DND-41 (cell line): ENCODE measurements around the gene PRR23C.

Experiments
- ATAC-seq: fragments of 200-7000 bp; cut with Tn5 transposase; 3 replicates; pipeline ENCODE4 v1.9.1; 2021; ENCODE audit warnings: low read depth; ENCODE audit not compliant: insufficient read depth
- DNase-seq: peaks from one replicate; pipeline ENCODE4 v3.0.0-alpha.2; 2020
- H2AFZ ChIP-seq: 2 replicates; pipeline ENCODE4 v1.6.0; 2012; ENCODE audit warnings: low read depth, low read length
- H3K27ac ChIP-seq: 2 replicates; pipeline ENCODE4 v1.5.1; 2012; ENCODE audit warnings: low read length, inconsistent platforms
- H3K27me3 ChIP-seq: fragments of 200-600 bp; sonication (generic); 2 replicates; pipeline ENCODE4 v1.6.0; 2012; ENCODE audit warnings: low read length, mild to moderate bottlenecking, inconsistent platforms; ENCODE audit not compliant: insufficient read depth, poor library complexity
- H3K36me3 ChIP-seq: 2 replicates; pipeline ENCODE4 v1.5.1; 2012; ENCODE audit warnings: low read length, inconsistent platforms; ENCODE audit not compliant: insufficient read depth
- H3K4me1 ChIP-seq: 2 replicates; pipeline ENCODE4 v1.5.1; 2012; ENCODE audit warnings: mild to moderate bottlenecking, low read length; ENCODE audit not compliant: insufficient read depth
- H3K4me2 ChIP-seq: 2 replicates; pipeline ENCODE4 v1.6.0; 2012; ENCODE audit warnings: mild to moderate bottlenecking, moderate library complexity, low read length, inconsistent platforms; ENCODE audit not compliant: insufficient read depth
- H3K4me3 ChIP-seq, 2 experiments: fragments of 200-600 bp in 1 of 2; shearing (Covaris generic) in 1 of 2; 2 replicates each; pipeline ENCODE4 v1.5.1; 2012 to 2016; ENCODE audit warnings: inconsistent platforms in 2 of 2, low read length in 2 of 2, mild to moderate bottlenecking in 2 of 2, low read depth in 1 of 2, moderate library complexity in 1 of 2
- H3K79me2 ChIP-seq: 2 replicates; pipeline ENCODE4 v1.6.0; 2012; ENCODE audit warnings: low read length, inconsistent platforms; ENCODE audit not compliant: insufficient read depth
- H3K9ac ChIP-seq: 2 replicates; pipeline ENCODE4 v1.6.0; 2012; ENCODE audit warnings: low read depth, mild to moderate bottlenecking, inconsistent platforms, low read length, moderate library complexity
- H3K9me3 ChIP-seq: 2 replicates; pipeline ENCODE4 v1.5.1; 2012; ENCODE audit warnings: low read length, moderate library complexity, mild to moderate bottlenecking, inconsistent platforms; ENCODE audit not compliant: insufficient read depth, severe bottlenecking
- H4K20me1 ChIP-seq: 2 replicates; pipeline ENCODE4 v1.6.0; 2012; ENCODE audit warnings: low read length; ENCODE audit not compliant: insufficient read depth
- EZH2 ChIP-seq: IDR thresholded peaks from 3 replicates; pipeline ENCODE4 v1.6.1; 2012; ENCODE audit warnings: borderline replicate concordance, low read depth, mild to moderate bottlenecking, moderate library complexity, low read length, inconsistent platforms; ENCODE audit not compliant: severe bottlenecking
- TF ChIP-seq, protein P1 (sequence below): IDR thresholded peaks from 2 replicates; pipeline ENCODE4 v1.5.1; 2012; ENCODE audit warnings: borderline replicate concordance, low read length, moderate library complexity, mild to moderate bottlenecking; ENCODE audit not compliant: poor library complexity, severe bottlenecking; ENCODE audit errors: extremely low read depth

PRR23C gene

DNA sequence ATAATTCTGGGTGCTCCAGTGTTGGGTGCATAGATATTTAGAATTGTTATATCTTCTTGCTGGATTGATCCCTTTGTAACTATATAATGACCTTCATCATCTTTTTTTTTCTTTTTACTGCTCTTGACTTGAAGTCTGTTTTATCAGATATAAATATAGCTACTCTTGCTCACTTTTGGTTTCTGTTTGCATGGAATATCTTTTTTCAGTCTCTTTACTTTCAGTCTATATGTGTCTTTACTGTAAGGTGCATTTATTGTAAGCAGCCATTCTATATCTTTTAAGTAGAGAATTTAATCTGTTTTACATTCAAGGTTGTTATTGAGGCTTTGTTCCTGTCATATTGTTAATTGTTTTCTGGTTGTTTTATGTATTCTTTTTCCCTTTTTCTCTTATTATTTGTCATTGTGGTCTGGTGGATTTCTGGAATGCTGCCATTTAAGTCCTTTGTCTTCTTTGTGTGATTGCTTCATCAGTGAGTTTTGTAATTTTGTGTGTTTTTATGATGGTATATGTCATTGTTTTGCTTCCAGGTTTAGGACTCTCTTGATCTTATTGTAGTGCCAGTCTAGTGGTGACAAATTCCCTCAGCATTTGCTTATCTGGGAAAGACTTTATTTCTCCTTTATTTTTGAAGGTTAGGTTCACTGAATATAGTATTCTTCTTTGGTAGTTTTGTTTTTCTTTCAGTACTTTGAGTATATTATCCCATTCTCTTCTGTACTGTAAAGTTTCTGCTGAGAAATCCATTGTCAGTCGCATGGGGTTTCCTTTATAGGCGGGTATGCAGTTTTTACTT is 8.3 kb upstream of the PRR23C start:
- Histone ChIP-seq H3K4me3 (no peak overlapping the region), H3K9ac (no peak overlapping the region), H3K79me2 (no peaks in the 10 kb centered on the region), H4K20me1 (no peaks in the 10 kb centered on the region), H3K27ac (no peak overlapping the region), H3K27me3 (no peaks in the 10 kb centered on the region), H3K4me1 (no peaks in the 10 kb centered on the region), H3K4me2 (no peak overlapping the region), H3K9me3 (no peaks in the 10 kb centered on the region), H2AFZ (no peak overlapping the region), H3K36me3 (no peaks in the 10 kb centered on the region)
- TF ChIP-seq EZH2, result no peak
- TF ChIP-seq, protein P1, sequence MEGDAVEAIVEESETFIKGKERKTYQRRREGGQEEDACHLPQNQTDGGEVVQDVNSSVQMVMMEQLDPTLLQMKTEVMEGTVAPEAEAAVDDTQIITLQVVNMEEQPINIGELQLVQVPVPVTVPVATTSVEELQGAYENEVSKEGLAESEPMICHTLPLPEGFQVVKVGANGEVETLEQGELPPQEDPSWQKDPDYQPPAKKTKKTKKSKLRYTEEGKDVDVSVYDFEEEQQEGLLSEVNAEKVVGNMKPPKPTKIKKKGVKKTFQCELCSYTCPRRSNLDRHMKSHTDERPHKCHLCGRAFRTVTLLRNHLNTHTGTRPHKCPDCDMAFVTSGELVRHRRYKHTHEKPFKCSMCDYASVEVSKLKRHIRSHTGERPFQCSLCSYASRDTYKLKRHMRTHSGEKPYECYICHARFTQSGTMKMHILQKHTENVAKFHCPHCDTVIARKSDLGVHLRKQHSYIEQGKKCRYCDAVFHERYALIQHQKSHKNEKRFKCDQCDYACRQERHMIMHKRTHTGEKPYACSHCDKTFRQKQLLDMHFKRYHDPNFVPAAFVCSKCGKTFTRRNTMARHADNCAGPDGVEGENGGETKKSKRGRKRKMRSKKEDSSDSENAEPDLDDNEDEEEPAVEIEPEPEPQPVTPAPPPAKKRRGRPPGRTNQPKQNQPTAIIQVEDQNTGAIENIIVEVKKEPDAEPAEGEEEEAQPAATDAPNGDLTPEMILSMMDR, result no peak
- ATAC-seq (no peak), DNase-seq (no peak)

DNA sequence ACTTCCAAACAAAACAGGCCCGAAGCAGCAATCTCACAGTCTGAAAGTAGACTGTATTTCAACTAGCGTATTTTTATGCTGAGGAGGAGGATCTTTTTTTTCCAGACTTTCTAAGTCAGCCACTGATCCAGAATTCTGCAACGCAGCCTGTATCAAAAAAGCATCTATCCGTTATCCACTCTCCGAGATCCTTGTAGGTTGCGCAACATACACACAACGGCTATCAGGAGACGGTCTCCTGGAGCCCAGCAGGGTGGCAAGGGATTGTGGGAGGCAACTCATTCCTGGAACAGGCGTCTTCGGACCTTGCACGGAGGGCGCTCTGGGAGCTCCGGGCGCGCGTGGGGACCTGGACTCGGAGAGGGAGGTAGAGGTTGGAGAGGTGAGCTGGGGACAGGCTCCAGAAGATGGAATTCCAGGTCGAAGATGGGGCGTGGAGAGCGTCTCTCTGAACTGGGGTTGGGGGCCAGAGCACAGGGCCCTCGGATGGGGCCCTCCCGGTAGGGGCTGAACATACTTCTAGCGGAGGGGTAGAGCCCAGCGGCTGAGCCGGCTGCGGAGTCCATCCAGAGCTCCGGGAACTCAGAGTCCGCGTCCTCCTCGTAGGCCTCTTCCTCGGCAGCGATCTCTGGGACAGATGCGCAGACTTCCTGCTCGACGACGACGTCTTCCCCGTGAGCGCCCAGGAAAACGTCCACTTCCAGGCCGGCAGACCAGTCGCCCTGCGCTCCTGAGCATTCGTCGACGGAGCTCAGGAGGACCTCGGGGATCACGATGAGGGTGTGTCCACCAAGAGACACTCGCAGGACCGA is 932 bp downstream of the PRR23C start:
- H4K20me1 ChIP-seq, result no peaks in the 10 kb centered on the region
- ATAC-seq (no peak), DNase-seq (no peak)
- H3K9me3 ChIP-seq, result no peaks in the 10 kb centered on the region
- no peak for TF ChIP-seq EZH2
- TF ChIP-seq, protein P1, result no peak
- no peak overlapping the region for H2AFZ ChIP-seq
- H3K27ac ChIP-seq, result no peak overlapping the region
- H3K36me3 ChIP-seq, result no peaks in the 10 kb centered on the region
- no peak overlapping the region for H3K4me2 ChIP-seq
- H3K79me2 ChIP-seq, result no peaks in the 10 kb centered on the region
- no peaks in the 10 kb centered on the region for H3K4me1 ChIP-seq
- H3K4me3 ChIP-seq, result no peak overlapping the region
- H3K27me3 ChIP-seq, result no peaks in the 10 kb centered on the region
- no peak overlapping the region for H3K9ac ChIP-seq

DNA sequence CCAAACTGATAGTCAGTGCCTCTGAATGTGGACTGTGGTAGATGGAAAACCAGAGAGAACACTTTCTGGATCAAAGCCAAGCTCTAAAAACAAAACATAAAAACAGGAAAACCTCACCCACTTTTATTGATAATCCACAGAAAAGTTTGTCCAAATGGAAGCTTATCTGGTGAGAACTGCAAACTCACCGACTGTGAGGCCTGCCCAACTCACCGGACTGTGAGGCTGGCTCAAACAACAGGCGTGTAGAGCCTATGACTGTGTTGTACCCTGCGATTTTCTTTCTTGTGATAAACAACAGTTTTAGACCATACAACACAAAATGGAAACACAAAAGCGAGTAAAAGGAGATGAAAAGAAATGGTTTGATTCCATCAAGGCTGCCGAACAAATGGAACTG is 7.2 kb downstream of the PRR23C start:
- H3K36me3 ChIP-seq, result no peaks in the 10 kb centered on the region
- no peaks in the 10 kb centered on the region for H3K4me1 ChIP-seq
- H3K9ac ChIP-seq, result no peak overlapping the region
- H3K4me2 ChIP-seq, result no peak overlapping the region
- H4K20me1 ChIP-seq, result no peaks in the 10 kb centered on the region
- no peak for TF ChIP-seq EZH2
- H3K4me3 ChIP-seq, result no peak overlapping the region
- H3K27ac ChIP-seq, result no peak overlapping the region
- no peaks in the 10 kb centered on the region for H3K9me3 ChIP-seq
- no peak for DNase-seq
- H3K27me3 ChIP-seq, result no peaks in the 10 kb centered on the region
- no peak overlapping the region for H2AFZ ChIP-seq
- H3K79me2 ChIP-seq, result no peaks in the 10 kb centered on the region
- ATAC-seq, result no peak
